ENCODE results near the gene RPS28.

- TF ChIP-seq CTCF (conservative IDR thresholded peaks at IDR 0.05; ENCODE audit: low read depth, low read length): no peak
- no peak for TF ChIP-seq EZH2 (IDR thresholded peaks at IDR 0.05; ENCODE audit: low read length, unreplicated experiment)
- TF ChIP-seq EZH2phosphoT487 (IDR thresholded peaks at IDR 0.05; ENCODE audit: borderline replicate concordance, low read length): no peak
Observed at GRCh38 chr19:8370176-8371010, 49.1 kb downstream of the RPS28 start.

Measured in PC-3 (cell line).